Measurements from ENCODE around the gene AKAP3.

Gene AKAP3

GRCh38 chr12:4648104-4648500, 749 bp downstream of the AKAP3 start:
- Histone ChIP-seq H3K4me1 (ENCODE audit: control insufficient read depth in 2 of 2, insufficient read depth in 2 of 2, low read length in 2 of 2) (peaks cover 8 to 15% of the 10 kb centered on the region in 2 donors), H3K27ac (ENCODE audit: low read depth in 2 of 2, low read length in 2 of 2) (peak overlapping the region; percentile 82 to 84)

DNA sequence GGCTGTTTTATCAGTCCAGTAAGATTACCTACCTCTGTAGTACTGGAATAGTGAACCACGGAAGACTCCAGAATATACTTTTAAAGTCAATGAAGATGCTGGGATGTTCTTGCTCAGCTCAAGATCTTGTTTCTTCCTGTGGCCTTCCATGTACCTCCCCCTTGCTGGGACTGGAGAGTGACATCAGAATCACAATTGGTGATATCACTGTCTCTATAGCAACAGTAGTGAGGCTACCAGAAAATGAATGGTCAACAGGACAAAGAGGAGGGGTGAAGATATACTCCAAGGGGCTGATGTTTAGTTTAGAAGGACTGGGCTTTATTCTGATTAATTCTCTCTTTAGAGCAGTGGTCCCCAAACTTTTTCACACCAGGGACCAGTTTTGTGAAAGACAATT, 3.8 kb downstream of the AKAP3 start:
- Histone ChIP-seq H3K9me3 (ENCODE audit: control insufficient read depth in 2 of 2, low read length in 2 of 2) (no peaks in the 10 kb centered on the region), H3K36me3 (ENCODE audit: control insufficient read depth in 2 of 2, insufficient read depth in 2 of 2, low read length in 2 of 2) (no peaks in the 10 kb centered on the region), H3K4me3 (ENCODE audit: low read length in 2 of 2) (no peak overlapping the region), H3K9ac (ENCODE audit: low read depth in 1 of 2, low read length in 2 of 2) (no peak overlapping the region), H3K27ac (ENCODE audit: low read depth in 2 of 2, low read length in 2 of 2) (no peak overlapping the region), H3K4me1 (ENCODE audit: control insufficient read depth in 2 of 2, insufficient read depth in 2 of 2, low read length in 2 of 2) (peaks cover 5 to 11% of the 10 kb centered on the region in 2 donors), H3K27me3 (ENCODE audit: control insufficient read depth in 2 of 2, insufficient read depth in 2 of 2, low read length in 2 of 2) (no peaks in the 10 kb centered on the region)

More at GRCh38 chr12:4648104-4648500, 749 bp downstream of the AKAP3 start:
- no peaks in the 10 kb centered on the region for H3K9me3 ChIP-seq (ENCODE audit: control insufficient read depth in 2 of 2, low read length in 2 of 2)
- H3K4me3 ChIP-seq (ENCODE audit: low read length in 2 of 2) = peak overlapping the region; percentile 81 to 94
- H3K27me3 ChIP-seq (ENCODE audit: control insufficient read depth in 2 of 2, insufficient read depth in 2 of 2, low read length in 2 of 2) = no peaks in the 10 kb centered on the region
- peak overlapping the region; percentile 73 to 82 for H3K9ac ChIP-seq (ENCODE audit: low read depth in 1 of 2, low read length in 2 of 2)
- no peaks in the 10 kb centered on the region for H3K36me3 ChIP-seq (ENCODE audit: control insufficient read depth in 2 of 2, insufficient read depth in 2 of 2, low read length in 2 of 2)

DNA sequence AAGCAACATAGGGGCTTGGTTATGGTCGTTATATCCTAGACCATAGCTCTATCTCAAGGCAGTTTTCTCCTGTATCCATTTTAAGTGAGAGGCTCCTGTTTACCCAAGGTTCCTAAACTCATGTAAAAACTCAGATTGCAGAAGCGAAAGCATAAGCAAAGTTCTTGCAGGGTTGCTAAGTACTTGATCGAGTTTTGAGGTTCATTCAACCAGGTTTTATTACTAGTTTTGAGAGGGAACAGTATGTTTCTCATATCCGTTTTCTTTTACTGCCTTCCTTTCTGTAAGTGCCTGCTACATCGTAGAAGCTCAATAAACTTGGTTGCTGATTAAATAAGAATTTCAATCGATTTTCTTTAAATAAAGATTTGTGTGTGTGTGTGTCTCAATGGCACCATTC, 5.1 kb downstream of the AKAP3 start:
- H3K4me3 ChIP-seq (ENCODE audit: low read length in 2 of 2) = no peak overlapping the region
- peaks cover 0 to 4% of the 10 kb centered on the region in 2 donors for H3K4me1 ChIP-seq (ENCODE audit: control insufficient read depth in 2 of 2, insufficient read depth in 2 of 2, low read length in 2 of 2)
- no peaks in the 10 kb centered on the region for H3K36me3 ChIP-seq (ENCODE audit: control insufficient read depth in 2 of 2, insufficient read depth in 2 of 2, low read length in 2 of 2)
- no peak overlapping the region for H3K27ac ChIP-seq (ENCODE audit: low read depth in 2 of 2, low read length in 2 of 2)
- H3K9ac ChIP-seq (ENCODE audit: low read depth in 1 of 2, low read length in 2 of 2) = no peak overlapping the region
- no peaks in the 10 kb centered on the region for H3K27me3 ChIP-seq (ENCODE audit: control insufficient read depth in 2 of 2, insufficient read depth in 2 of 2, low read length in 2 of 2)
- H3K9me3 ChIP-seq (ENCODE audit: control insufficient read depth in 2 of 2, low read length in 2 of 2) = no peaks in the 10 kb centered on the region

DNA sequence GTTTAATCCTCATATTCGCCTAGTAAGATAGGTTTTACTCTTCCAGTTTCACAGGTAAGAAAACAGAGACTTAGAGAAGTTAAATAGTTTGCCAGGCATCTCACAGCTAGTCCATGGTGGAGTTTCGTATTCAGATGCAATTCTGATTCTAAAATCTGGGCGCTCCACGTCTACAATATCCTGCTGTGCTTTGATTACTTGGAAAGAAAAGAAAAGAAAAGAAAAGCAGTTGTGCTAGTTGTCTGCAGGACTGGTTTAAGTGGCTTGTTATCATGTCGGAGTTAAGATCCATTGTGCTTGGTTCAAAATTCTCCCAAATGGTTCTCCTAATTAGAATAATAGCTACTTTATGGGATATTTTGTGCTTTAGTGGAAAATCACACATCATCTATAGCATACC, 18.6 kb downstream of the AKAP3 start:
- H3K9me3 ChIP-seq (ENCODE audit: control insufficient read depth in 2 of 2, low read length in 2 of 2) = no peaks in the 10 kb centered on the region
- H3K4me3 ChIP-seq (ENCODE audit: low read length in 2 of 2) = no peak overlapping the region
- no peaks in the 10 kb centered on the region for H3K36me3 ChIP-seq (ENCODE audit: control insufficient read depth in 2 of 2, insufficient read depth in 2 of 2, low read length in 2 of 2)
- no peak overlapping the region for H3K9ac ChIP-seq (ENCODE audit: low read depth in 1 of 2, low read length in 2 of 2)
- H3K27me3 ChIP-seq (ENCODE audit: control insufficient read depth in 2 of 2, insufficient read depth in 2 of 2, low read length in 2 of 2) = no peaks in the 10 kb centered on the region
- no peaks in the 10 kb centered on the region for H3K4me1 ChIP-seq (ENCODE audit: control insufficient read depth in 2 of 2, insufficient read depth in 2 of 2, low read length in 2 of 2)
- H3K27ac ChIP-seq (ENCODE audit: low read depth in 2 of 2, low read length in 2 of 2) = no peak overlapping the region

GRCh38 chr12:4628406-4628805, 20.4 kb downstream of the AKAP3 start:
- H3K27ac ChIP-seq (ENCODE audit: low read depth in 2 of 2, low read length in 2 of 2) = no peak overlapping the region
- H3K36me3 ChIP-seq (ENCODE audit: control insufficient read depth in 2 of 2, insufficient read depth in 2 of 2, low read length in 2 of 2) = no peaks in the 10 kb centered on the region
- no peak overlapping the region for H3K4me3 ChIP-seq (ENCODE audit: low read length in 2 of 2)
- no peaks in the 10 kb centered on the region for H3K4me1 ChIP-seq (ENCODE audit: control insufficient read depth in 2 of 2, insufficient read depth in 2 of 2, low read length in 2 of 2)
- H3K9me3 ChIP-seq (ENCODE audit: control insufficient read depth in 2 of 2, low read length in 2 of 2) = no peaks in the 10 kb centered on the region
- H3K27me3 ChIP-seq (ENCODE audit: control insufficient read depth in 2 of 2, insufficient read depth in 2 of 2, low read length in 2 of 2) = no peaks in the 10 kb centered on the region
- H3K9ac ChIP-seq (ENCODE audit: low read depth in 1 of 2, low read length in 2 of 2) = no peak overlapping the region

GRCh38 chr12:4626543-4626942, 22.3 kb downstream of the AKAP3 start:
- H3K9ac ChIP-seq (ENCODE audit: low read depth in 1 of 2, low read length in 2 of 2) = no peak overlapping the region
- no peaks in the 10 kb centered on the region for H3K4me1 ChIP-seq (ENCODE audit: control insufficient read depth in 2 of 2, insufficient read depth in 2 of 2, low read length in 2 of 2)
- no peaks in the 10 kb centered on the region for H3K27me3 ChIP-seq (ENCODE audit: control insufficient read depth in 2 of 2, insufficient read depth in 2 of 2, low read length in 2 of 2)
- H3K4me3 ChIP-seq (ENCODE audit: low read length in 2 of 2) = no peak overlapping the region
- no peak overlapping the region for H3K27ac ChIP-seq (ENCODE audit: low read depth in 2 of 2, low read length in 2 of 2)
- H3K9me3 ChIP-seq (ENCODE audit: control insufficient read depth in 2 of 2, low read length in 2 of 2) = no peaks in the 10 kb centered on the region
- no peaks in the 10 kb centered on the region for H3K36me3 ChIP-seq (ENCODE audit: control insufficient read depth in 2 of 2, insufficient read depth in 2 of 2, low read length in 2 of 2)

GRCh38 chr12:4621511-4621910, 27.3 kb downstream of the AKAP3 start:
- Histone ChIP-seq H3K9ac (ENCODE audit: low read depth in 1 of 2, low read length in 2 of 2) (no peak overlapping the region), H3K27ac (ENCODE audit: low read depth in 2 of 2, low read length in 2 of 2) (no peak overlapping the region), H3K9me3 (ENCODE audit: control insufficient read depth in 2 of 2, low read length in 2 of 2) (no peaks in the 10 kb centered on the region), H3K36me3 (ENCODE audit: control insufficient read depth in 2 of 2, insufficient read depth in 2 of 2, low read length in 2 of 2) (no peaks in the 10 kb centered on the region), H3K4me1 (ENCODE audit: control insufficient read depth in 2 of 2, insufficient read depth in 2 of 2, low read length in 2 of 2) (no peaks in the 10 kb centered on the region), H3K27me3 (ENCODE audit: control insufficient read depth in 2 of 2, insufficient read depth in 2 of 2, low read length in 2 of 2) (no peaks in the 10 kb centered on the region), H3K4me3 (ENCODE audit: low read length in 2 of 2) (no peak overlapping the region)

DNA sequence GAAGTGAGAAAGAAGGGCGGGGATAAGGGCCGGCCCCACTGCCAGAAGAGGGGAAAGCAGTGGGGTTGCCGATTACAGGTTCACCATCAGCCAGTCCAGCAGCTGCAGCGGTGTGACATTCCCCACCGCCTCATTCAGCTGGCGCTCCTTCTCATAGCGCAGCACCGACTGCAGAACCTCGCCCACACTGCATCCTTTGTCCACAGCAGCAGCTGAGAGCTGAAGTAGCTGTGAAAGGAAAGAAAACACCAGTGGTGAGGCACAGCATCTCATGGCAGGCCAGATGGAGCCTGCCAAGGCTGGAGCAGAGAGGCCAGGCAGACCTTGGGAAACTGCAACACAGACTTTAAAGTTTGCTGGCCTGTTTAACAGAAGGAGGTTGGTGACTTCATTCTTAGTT, 33.2 kb downstream of the AKAP3 start:
- H3K9ac ChIP-seq (ENCODE audit: low read depth in 1 of 2, low read length in 2 of 2) = no peak overlapping the region

GRCh38 chr12:4610481-4610880, 38.4 kb downstream of the AKAP3 start:
- H3K4me1 ChIP-seq (ENCODE audit: control insufficient read depth in 2 of 2, insufficient read depth in 2 of 2, low read length in 2 of 2) = peaks cover 0 to 3% of the 10 kb centered on the region in 2 donors
- H3K9ac ChIP-seq (ENCODE audit: low read depth in 1 of 2, low read length in 2 of 2) = no peak overlapping the region
- no peaks in the 10 kb centered on the region for H3K9me3 ChIP-seq (ENCODE audit: control insufficient read depth in 2 of 2, low read length in 2 of 2)
- no peak overlapping the region for H3K4me3 ChIP-seq (ENCODE audit: low read length in 2 of 2)
- H3K36me3 ChIP-seq (ENCODE audit: control insufficient read depth in 2 of 2, insufficient read depth in 2 of 2, low read length in 2 of 2) = peaks cover 23 to 25% of the 10 kb centered on the region in 2 donors
- no peak overlapping the region for H3K27ac ChIP-seq (ENCODE audit: low read depth in 2 of 2, low read length in 2 of 2)
- no peaks in the 10 kb centered on the region for H3K27me3 ChIP-seq (ENCODE audit: control insufficient read depth in 2 of 2, insufficient read depth in 2 of 2, low read length in 2 of 2)

More for the DNA sequence above, 33.2 kb downstream of the AKAP3 start:
- no peak overlapping the region for H3K4me3 ChIP-seq (ENCODE audit: low read length in 2 of 2)
- no peak overlapping the region for H3K27ac ChIP-seq (ENCODE audit: low read depth in 2 of 2, low read length in 2 of 2)
- no peaks in the 10 kb centered on the region for H3K4me1 ChIP-seq (ENCODE audit: control insufficient read depth in 2 of 2, insufficient read depth in 2 of 2, low read length in 2 of 2)
- no peaks in the 10 kb centered on the region for H3K9me3 ChIP-seq (ENCODE audit: control insufficient read depth in 2 of 2, low read length in 2 of 2)
- H3K27me3 ChIP-seq (ENCODE audit: control insufficient read depth in 2 of 2, insufficient read depth in 2 of 2, low read length in 2 of 2) = no peaks in the 10 kb centered on the region
- H3K36me3 ChIP-seq (ENCODE audit: control insufficient read depth in 2 of 2, insufficient read depth in 2 of 2, low read length in 2 of 2) = peaks cover 18 to 19% of the 10 kb centered on the region in 2 donors

DNA sequence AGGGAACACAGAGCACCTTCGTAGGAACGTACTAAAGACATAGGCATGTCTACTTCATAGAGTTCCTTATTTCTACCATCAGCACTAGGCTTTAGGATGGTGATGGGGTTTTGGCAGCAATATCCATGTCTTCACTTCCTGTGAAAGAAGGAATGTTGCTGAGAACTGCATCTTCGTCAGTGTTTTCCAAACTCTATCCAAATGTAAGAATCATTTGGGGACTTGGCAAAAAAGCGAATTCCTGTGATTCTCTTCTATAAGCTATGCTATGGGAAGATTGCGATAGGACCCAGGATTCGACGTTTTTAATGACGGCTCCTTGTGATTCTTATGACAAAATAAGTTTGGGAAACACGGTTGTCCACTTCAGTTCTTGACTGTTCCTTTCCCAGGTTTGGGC, 39.8 kb downstream of the AKAP3 start:
- no peaks in the 10 kb centered on the region for H3K27me3 ChIP-seq (ENCODE audit: control insufficient read depth in 2 of 2, insufficient read depth in 2 of 2, low read length in 2 of 2)
- H3K9ac ChIP-seq (ENCODE audit: low read depth in 1 of 2, low read length in 2 of 2) = no peak overlapping the region
- peaks cover 0 to 3% of the 10 kb centered on the region in 2 donors for H3K4me1 ChIP-seq (ENCODE audit: control insufficient read depth in 2 of 2, insufficient read depth in 2 of 2, low read length in 2 of 2)
- no peaks in the 10 kb centered on the region for H3K9me3 ChIP-seq (ENCODE audit: control insufficient read depth in 2 of 2, low read length in 2 of 2)
- no peak overlapping the region for H3K4me3 ChIP-seq (ENCODE audit: low read length in 2 of 2)
- H3K27ac ChIP-seq (ENCODE audit: low read depth in 2 of 2, low read length in 2 of 2) = no peak overlapping the region
- H3K36me3 ChIP-seq (ENCODE audit: control insufficient read depth in 2 of 2, insufficient read depth in 2 of 2, low read length in 2 of 2) = peaks cover 19 to 21% of the 10 kb centered on the region in 2 donors

GRCh38 chr12:4607056-4607455, 41.8 kb downstream of the AKAP3 start:
- no peak overlapping the region for H3K4me3 ChIP-seq (ENCODE audit: low read length in 2 of 2)
- no peak overlapping the region for H3K27ac ChIP-seq (ENCODE audit: low read depth in 2 of 2, low read length in 2 of 2)
- peaks cover 0 to 3% of the 10 kb centered on the region in 2 donors for H3K4me1 ChIP-seq (ENCODE audit: control insufficient read depth in 2 of 2, insufficient read depth in 2 of 2, low read length in 2 of 2)
- no peaks in the 10 kb centered on the region for H3K27me3 ChIP-seq (ENCODE audit: control insufficient read depth in 2 of 2, insufficient read depth in 2 of 2, low read length in 2 of 2)
- H3K9me3 ChIP-seq (ENCODE audit: control insufficient read depth in 2 of 2, low read length in 2 of 2) = no peaks in the 10 kb centered on the region
- no peak overlapping the region for H3K9ac ChIP-seq (ENCODE audit: low read depth in 1 of 2, low read length in 2 of 2)
- H3K36me3 ChIP-seq (ENCODE audit: control insufficient read depth in 2 of 2, insufficient read depth in 2 of 2, low read length in 2 of 2) = peaks cover 5 to 8% of the 10 kb centered on the region in 2 donors

Measured in mucosa of rectum (tissue), 2 donors.